ENCODE data around the gene PHF13.

- TF ChIP-seq, protein P1, sequence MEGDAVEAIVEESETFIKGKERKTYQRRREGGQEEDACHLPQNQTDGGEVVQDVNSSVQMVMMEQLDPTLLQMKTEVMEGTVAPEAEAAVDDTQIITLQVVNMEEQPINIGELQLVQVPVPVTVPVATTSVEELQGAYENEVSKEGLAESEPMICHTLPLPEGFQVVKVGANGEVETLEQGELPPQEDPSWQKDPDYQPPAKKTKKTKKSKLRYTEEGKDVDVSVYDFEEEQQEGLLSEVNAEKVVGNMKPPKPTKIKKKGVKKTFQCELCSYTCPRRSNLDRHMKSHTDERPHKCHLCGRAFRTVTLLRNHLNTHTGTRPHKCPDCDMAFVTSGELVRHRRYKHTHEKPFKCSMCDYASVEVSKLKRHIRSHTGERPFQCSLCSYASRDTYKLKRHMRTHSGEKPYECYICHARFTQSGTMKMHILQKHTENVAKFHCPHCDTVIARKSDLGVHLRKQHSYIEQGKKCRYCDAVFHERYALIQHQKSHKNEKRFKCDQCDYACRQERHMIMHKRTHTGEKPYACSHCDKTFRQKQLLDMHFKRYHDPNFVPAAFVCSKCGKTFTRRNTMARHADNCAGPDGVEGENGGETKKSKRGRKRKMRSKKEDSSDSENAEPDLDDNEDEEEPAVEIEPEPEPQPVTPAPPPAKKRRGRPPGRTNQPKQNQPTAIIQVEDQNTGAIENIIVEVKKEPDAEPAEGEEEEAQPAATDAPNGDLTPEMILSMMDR (optimal IDR thresholded peaks at IDR 0.05 in 1 of 3, IDR thresholded peaks at IDR 0.05 in 1 of 3, conservative IDR thresholded peaks at IDR 0.05 in 1 of 3; ENCODE audit: extremely low read depth in 1 of 3, insufficient read depth in 2 of 3, low read length in 3 of 3), result no peak
- no peak for TF ChIP-seq EZH2 (IDR thresholded peaks at IDR 0.05; ENCODE audit: low read length)
Observed at GRCh38 chr1:6627031-6627430, 13.5 kb downstream of the PHF13 start.
